Naive thymus-derived CD8-positive, alpha-beta T cell (primary cell): Measurements from ENCODE around the gene COX8C. TPM values are rescaled to one million over a fixed set of nuclear protein-coding genes. Genes with fewer than 3 reads are reported as not detected.

Experiments used
- polyA plus RNA-seq, 3 donors: library from polyadenylated mRNA; unstranded; fragments of 300-500 nt; fragmentation: Illumina TruSeq; gene quantifications; one replicate each; pipeline ENCODE4 v1.2.3, GENCODE V29; 2021
- total RNA-seq, 8 experiments: library from RNA in 2 of 8; stranded (reverse) in 2 of 8; gene quantifications; one replicate each; pipeline ENCODE4 v1.2.3 and lab custom pipeline; 2021 to 2026

Gene COX8C
- total and polyA plus RNA-seq, 5 experiments from 2014 or later: not detected

Other genes starting within 250 kb of the COX8C start
- gene ITPK1, start 231.3 kb upstream of the COX8C start, total RNA-seq: 10 to 100 TPM; 33.1 to 34.6 TPM
- gene ITPK1, start 231.3 kb upstream of the COX8C start, polyA plus RNA-seq: 10 to 100 TPM; 25.3 to 41.1 (median 32.5) TPM
- 10 to 100 TPM; 58.3 to 58.7 TPM for gene MOAP1, start 162.3 kb upstream of the COX8C start, total RNA-seq
- gene MOAP1, start 162.3 kb upstream of the COX8C start, polyA plus RNA-seq: 10 to 100 TPM; 56.8 to 75.0 (median 72.2) TPM
- gene LYSET, start 161.9 kb upstream of the COX8C start, total RNA-seq: 10 to 100 TPM; 17.4 to 21.7 TPM
- gene LYSET, start 161.9 kb upstream of the COX8C start, polyA plus RNA-seq: 10 to 100 TPM; 33.8 to 46.0 (median 42.1) TPM
- gene GON7, start 140.1 kb upstream of the COX8C start, total RNA-seq: 1 to 10 TPM; 7.0 to 7.1 TPM
- gene GON7, start 140.1 kb upstream of the COX8C start, polyA plus RNA-seq: 10 to 100 TPM in 2 of 3 donors, 1 to 10 TPM in 1; 9.5 to 18.8 (median 17.4) TPM
- 10 to 100 TPM; 13.7 to 13.8 TPM for gene UBR7, start 139.9 kb upstream of the COX8C start, total RNA-seq
- 10 to 100 TPM; 24.9 to 28.2 (median 26.1) TPM for gene UBR7, start 139.9 kb upstream of the COX8C start, polyA plus RNA-seq
- gene BTBD7, start 14.1 kb upstream of the COX8C start, total RNA-seq: 10 to 100 TPM; 31.6 to 33.3 TPM
- 1 to 10 TPM; 6.7 to 7.8 (median 7.1) TPM for gene BTBD7, start 14.1 kb upstream of the COX8C start, polyA plus RNA-seq
- gene UNC79, start 83.8 kb downstream of the COX8C start, total RNA-seq: not detected
- gene UNC79, start 83.8 kb downstream of the COX8C start, polyA plus RNA-seq: not detected